ENCODE results near the gene TAF4.

The TAF4 gene

DNA sequence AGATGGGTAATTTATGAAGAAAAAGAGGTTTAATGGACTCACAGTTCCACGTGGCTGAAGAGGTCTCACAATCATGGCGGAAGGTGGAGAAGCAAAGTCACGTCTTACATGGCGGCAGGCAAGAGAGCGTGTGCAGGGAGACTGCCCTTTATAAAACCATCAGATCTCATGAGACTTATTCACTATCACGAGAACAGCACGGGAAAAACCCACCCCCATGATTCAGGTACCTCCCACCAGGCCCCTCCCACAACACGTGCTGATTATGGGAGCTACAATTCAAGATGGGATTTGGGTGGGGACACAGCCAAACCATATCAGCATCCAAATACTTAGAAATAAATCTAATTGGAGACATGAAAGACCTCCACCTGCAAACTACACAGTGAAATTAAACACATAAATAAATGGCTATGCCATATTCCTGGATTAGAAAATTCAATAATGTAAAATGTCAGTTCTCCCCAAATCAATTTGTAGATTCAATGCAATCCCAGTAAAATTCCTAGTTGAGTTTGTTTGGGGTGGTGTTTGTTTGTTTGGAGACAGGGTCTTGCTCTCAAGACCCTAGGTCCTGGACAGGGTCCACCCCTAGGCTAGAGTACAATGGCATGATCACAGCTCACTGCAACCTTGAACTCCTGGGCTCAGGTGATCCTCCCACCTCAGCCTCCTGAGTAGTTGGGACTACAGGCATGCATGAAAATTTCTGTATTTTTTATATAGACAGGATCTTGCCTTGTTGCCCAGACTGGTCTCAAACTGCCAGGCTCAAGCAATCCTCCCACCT lies 101.6 kb downstream of the TAF4 start:
- no peak for TF ChIP-seq CTCF (IDR thresholded peaks at IDR 0.05; ENCODE audit: insufficient read depth, low read depth, low read length, missing control alignments)
- no peak for DNase-seq (ENCODE audit: low read depth)
- H3K4me3 ChIP-seq (ENCODE audit: low read depth, low read length): no peak overlapping the region

DNA sequence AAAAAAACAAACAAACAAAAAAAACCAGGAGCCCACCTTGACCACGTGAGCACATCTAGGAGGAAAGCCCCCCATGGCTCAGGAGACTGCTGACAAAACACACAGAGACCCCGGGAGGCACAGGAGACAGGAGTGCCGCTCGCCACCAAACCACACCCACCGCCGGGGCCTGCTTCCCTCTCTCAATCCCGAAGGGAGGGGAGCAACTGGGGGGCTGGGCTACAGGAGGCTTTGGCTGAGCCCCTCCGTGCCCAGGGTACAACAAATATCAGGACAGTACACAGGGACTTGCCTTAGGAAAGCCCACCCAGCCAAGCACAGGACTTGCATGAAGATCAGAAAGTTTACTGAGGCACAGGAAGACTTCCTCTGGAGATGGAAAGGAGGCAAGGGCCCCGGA lies 102.5 kb downstream of the TAF4 start:
- no peak overlapping the region for H3K4me3 ChIP-seq (ENCODE audit: low read depth, low read length)
- no peak for DNase-seq (ENCODE audit: low read depth)
- no peak for TF ChIP-seq CTCF (IDR thresholded peaks at IDR 0.05; ENCODE audit: insufficient read depth, low read depth, low read length, missing control alignments)

- no peak for DNase-seq (ENCODE audit: low read depth)
- no peak for TF ChIP-seq CTCF (IDR thresholded peaks at IDR 0.05; ENCODE audit: insufficient read depth, low read depth, low read length, missing control alignments)
- no peak overlapping the region for H3K4me3 ChIP-seq (ENCODE audit: low read depth, low read length)
These were observed 104.8 kb downstream of the TAF4 start for GRCh38 chr20:61960836-61961235.

DNA sequence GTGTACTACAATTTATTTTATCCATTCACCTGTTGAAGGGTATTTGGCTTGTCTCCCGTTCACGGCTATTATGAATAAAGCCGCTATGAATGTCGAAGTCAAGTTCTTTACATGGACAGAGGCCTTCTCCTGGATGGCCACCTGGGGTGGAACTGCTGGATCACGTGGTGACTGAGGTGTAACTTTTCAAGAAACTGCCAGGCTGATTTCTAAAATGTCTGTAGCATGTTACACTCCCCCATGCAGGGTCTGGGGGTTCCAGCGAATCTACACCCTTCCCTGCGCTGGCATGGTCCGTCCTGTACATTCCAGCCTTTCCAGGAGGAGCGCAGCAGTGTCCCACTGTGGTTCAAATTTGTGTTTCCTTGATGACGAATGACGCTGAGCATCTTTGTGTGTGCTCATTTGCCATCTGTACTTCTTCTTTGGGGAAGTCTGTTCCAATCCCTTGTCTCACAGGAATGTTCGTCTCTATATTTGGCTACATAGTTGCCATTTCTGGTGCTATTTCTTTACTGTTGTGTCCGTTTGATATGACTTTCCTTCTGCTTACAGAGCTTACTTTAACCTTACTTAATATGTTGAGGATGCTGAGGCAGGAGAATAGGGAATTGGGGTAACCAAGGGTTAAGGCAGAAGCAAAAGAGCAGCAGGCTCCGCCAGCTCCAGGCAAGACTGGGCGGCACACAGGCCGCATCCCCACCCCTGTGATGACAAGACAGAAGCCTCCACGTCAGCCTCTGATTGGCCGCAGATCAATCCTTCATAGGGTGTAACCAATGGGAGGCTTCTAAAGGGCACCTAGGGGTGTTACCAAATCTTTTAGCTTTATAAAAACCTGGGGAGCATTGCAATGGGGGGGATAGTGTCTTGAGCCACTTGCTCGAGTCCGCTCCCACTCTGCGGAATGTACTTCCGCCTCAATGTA lies 106.6 kb downstream of the TAF4 start:
- no peak overlapping the region for H3K4me3 ChIP-seq (ENCODE audit: low read depth, low read length)
- DNase-seq (ENCODE audit: low read depth): no peak
- no peak for TF ChIP-seq CTCF (IDR thresholded peaks at IDR 0.05; ENCODE audit: insufficient read depth, low read depth, low read length, missing control alignments)

DNA sequence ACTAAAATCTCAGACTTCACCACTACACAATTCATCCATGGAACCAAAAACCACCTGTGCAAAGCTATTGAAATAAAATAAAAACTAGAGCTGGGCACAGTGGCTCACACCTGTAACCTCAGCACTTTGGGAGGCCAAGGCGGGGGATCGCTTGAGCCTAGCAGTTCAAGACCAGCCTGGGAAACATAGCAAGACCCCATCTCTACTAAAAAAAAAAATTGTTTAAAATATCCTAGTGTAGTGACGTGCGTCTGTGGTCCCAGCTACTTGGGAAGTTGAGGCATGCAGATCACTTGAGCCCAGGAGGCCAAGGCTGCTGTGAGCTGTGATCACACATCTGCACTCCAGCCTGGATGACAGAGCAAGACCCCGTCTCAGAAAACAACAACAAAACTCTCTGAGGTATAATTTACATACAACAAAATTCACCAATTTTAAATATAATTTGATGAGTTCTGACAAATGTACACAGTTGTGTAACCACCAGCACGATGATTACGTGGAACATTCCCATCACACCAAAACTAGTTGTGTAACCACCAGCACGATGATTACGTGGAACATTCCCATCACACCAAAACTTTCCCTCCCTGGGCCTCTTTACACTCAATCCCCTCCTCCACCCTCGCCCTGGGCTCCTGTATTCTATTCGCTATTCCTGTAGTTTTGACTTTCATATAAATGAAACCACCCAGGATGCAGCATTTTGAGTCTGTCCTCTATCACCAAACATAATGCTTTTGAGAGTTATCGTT lies 107.5 kb downstream of the TAF4 start:
- no peak for TF ChIP-seq CTCF (IDR thresholded peaks at IDR 0.05; ENCODE audit: insufficient read depth, low read depth, low read length, missing control alignments)

GRCh38 chr20:61956396-61957342 lies 109.0 kb downstream of the TAF4 start:
- TF ChIP-seq CTCF (IDR thresholded peaks at IDR 0.05; ENCODE audit: insufficient read depth, low read depth, low read length, missing control alignments): no peak
- no peak for DNase-seq (ENCODE audit: low read depth)
- H3K4me3 ChIP-seq (ENCODE audit: low read depth, low read length): no peak overlapping the region

More for the DNA sequence above, 107.5 kb downstream of the TAF4 start:
- no peak overlapping the region for H3K4me3 ChIP-seq (ENCODE audit: low read depth, low read length)
- no peak for DNase-seq (ENCODE audit: low read depth)

Measured in GM12865 (cell line).